ENCODE measurements around the gene PRR22.

Gene PRR22

GRCh38 chr19:5814123-5814851 lies 29.7 kb upstream of the PRR22 start:
- no peak for DNase-seq (ENCODE audit: low read depth, low spot score)
- no peak overlapping the region for H3K4me3 ChIP-seq (ENCODE audit: low read depth, low read length)
- in situ Hi-C loops (cut with HindIII; ENCODE audit: low sequenced_read_pairs) = no loop called here
- TF ChIP-seq, protein P1, sequence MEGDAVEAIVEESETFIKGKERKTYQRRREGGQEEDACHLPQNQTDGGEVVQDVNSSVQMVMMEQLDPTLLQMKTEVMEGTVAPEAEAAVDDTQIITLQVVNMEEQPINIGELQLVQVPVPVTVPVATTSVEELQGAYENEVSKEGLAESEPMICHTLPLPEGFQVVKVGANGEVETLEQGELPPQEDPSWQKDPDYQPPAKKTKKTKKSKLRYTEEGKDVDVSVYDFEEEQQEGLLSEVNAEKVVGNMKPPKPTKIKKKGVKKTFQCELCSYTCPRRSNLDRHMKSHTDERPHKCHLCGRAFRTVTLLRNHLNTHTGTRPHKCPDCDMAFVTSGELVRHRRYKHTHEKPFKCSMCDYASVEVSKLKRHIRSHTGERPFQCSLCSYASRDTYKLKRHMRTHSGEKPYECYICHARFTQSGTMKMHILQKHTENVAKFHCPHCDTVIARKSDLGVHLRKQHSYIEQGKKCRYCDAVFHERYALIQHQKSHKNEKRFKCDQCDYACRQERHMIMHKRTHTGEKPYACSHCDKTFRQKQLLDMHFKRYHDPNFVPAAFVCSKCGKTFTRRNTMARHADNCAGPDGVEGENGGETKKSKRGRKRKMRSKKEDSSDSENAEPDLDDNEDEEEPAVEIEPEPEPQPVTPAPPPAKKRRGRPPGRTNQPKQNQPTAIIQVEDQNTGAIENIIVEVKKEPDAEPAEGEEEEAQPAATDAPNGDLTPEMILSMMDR (IDR thresholded peaks at IDR 0.05; ENCODE audit: low read depth, low read length) = no peak

GRCh38 chr19:5811117-5811516 lies 26.6 kb upstream of the PRR22 start:
- TF ChIP-seq, protein P1 (IDR thresholded peaks at IDR 0.05; ENCODE audit: low read depth, low read length) = no peak
- H3K4me3 ChIP-seq (ENCODE audit: low read depth, low read length) = no peak overlapping the region
- in situ Hi-C loops (cut with HindIII; ENCODE audit: low sequenced_read_pairs) = no loop called here
- no peak for DNase-seq (ENCODE audit: low read depth, low spot score)

GRCh38 chr19:5809469-5809868 lies 24.9 kb upstream of the PRR22 start:
- in situ Hi-C loops (cut with HindIII; ENCODE audit: low sequenced_read_pairs) = no loop called here

GRCh38 chr19:5809053-5809452 lies 24.5 kb upstream of the PRR22 start:
- TF ChIP-seq, protein P1 (IDR thresholded peaks at IDR 0.05; ENCODE audit: low read depth, low read length) = no peak
- DNase-seq (ENCODE audit: low read depth, low spot score) = no peak
- no peak overlapping the region for H3K4me3 ChIP-seq (ENCODE audit: low read depth, low read length)
- in situ Hi-C loops (cut with HindIII; ENCODE audit: low sequenced_read_pairs) = no loop called here

More at GRCh38 chr19:5809469-5809868, 24.9 kb upstream of the PRR22 start:
- DNase-seq (ENCODE audit: low read depth, low spot score) = no peak
- no peak overlapping the region for H3K4me3 ChIP-seq (ENCODE audit: low read depth, low read length)
- TF ChIP-seq, protein P1 (IDR thresholded peaks at IDR 0.05; ENCODE audit: low read depth, low read length) = no peak

DNA sequence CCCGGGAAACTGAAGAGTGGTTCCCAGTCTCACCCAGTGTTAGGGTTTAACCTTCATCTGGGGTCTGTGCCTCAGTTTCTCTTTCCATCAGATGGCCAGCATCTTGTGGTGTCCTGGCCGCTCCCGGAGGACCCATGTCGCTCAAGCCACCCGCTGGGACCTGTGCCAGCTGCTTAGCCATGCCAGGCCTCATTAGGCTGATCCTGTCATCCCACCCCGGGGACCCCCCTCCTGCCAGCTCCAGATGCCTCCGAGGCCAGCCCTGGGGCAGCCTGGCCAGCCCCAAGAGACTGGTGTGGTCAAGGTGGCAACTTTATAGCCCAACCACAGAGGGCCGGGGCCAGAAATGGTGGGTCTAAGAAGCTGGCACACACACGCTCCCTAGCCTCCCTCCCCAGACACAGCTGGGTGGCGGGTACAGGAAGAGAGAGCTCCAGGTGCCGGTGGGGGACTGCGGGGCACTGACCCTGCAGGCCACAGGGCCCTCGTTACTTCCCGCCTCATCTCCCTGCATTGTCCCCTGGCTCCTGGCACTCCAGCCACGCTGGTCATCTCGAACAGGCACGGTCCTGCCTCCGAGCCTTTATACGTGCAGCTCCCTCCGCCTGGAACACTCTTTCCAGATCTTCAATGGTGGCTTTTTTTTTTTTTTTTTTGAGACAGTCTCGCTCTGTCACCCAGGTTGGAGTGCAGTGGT lies 23.7 kb upstream of the PRR22 start:
- in situ Hi-C loops (cut with HindIII; ENCODE audit: low sequenced_read_pairs) = no loop called here
- H3K4me3 ChIP-seq (ENCODE audit: low read depth, low read length) = no peak overlapping the region
- TF ChIP-seq, protein P1 (IDR thresholded peaks at IDR 0.05; ENCODE audit: low read depth, low read length) = no peak
- no peak for DNase-seq (ENCODE audit: low read depth, low spot score)

DNA sequence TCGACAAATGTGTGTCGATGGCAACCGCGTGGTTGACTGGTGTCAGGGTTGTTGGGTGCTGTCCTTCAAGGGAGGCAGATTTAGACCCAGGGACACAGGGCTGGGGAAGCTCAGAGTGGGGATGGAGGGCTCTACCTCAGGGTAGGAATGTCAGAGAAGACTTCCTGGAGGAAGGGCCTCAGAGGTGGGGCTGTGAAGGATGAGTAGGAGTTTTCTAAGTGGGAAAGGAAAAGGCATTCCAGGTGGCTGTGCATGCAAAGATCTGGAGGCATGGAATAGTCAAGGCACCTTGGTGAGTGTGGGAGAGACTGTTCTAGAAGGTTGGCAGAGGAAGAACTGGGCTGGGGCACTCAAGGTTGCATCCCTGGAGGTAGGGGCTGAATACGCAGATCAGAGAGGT lies 22.4 kb upstream of the PRR22 start:
- no peak for DNase-seq (ENCODE audit: low read depth, low spot score)
- TF ChIP-seq, protein P1 (IDR thresholded peaks at IDR 0.05; ENCODE audit: low read depth, low read length) = no peak
- no peak overlapping the region for H3K4me3 ChIP-seq (ENCODE audit: low read depth, low read length)
- in situ Hi-C loops (cut with HindIII; ENCODE audit: low sequenced_read_pairs) = no loop called here

All from astrocyte of the spinal cord (primary cell).